Prostate gland (tissue), 2 donors: Measurements from ENCODE around the gene EFCAB14.

Source experiments
- CTCF ChIP-seq, 4 experiments: fragments of 200-600 bp in 2 of 4; fragments of 450-650 bp in 2 of 4; sonication (generic) in 2 of 4; IDR thresholded peaks; 1 replicate in 3 of 4; 2 replicates in 1 of 4; pipeline ENCODE4 v1.5.1; 2016 to 2019; ENCODE audit warnings: antibody characterized with exemption in 4 of 4, mild to moderate bottlenecking in 2 of 4, moderate library complexity in 2 of 4
- POLR2A ChIP-seq: fragments of 450-650 bp; IDR thresholded peaks from one replicate; pipeline ENCODE4 v1.6.1; 2016; ENCODE audit warnings: antibody characterized with exemption, mild to moderate bottlenecking
- POLR2AphosphoS5 ChIP-seq: sonication (generic); formaldehyde crosslinking; IDR thresholded peaks from one replicate; pipeline ENCODE4 v1.6.1; 2017; ENCODE audit warnings: antibody characterized with exemption

GRCh38 chr1:46677339-46677738, 41.6 kb downstream of the EFCAB14 start:
- TF ChIP-seq CTCF (IDR thresholded peaks at IDR 0.05): no peak
- no peak for TF ChIP-seq POLR2A
- TF ChIP-seq POLR2AphosphoS5: no peak
